Measurements from ENCODE around the gene ABHD2. TPM values are rescaled to one million over a fixed set of nuclear protein-coding genes. Genes with fewer than 3 reads are reported as not detected.

Gene ABHD2
- total and polyA plus RNA-seq, 11 donors: 8.6 to 243 (median 116) TPM

DNA sequence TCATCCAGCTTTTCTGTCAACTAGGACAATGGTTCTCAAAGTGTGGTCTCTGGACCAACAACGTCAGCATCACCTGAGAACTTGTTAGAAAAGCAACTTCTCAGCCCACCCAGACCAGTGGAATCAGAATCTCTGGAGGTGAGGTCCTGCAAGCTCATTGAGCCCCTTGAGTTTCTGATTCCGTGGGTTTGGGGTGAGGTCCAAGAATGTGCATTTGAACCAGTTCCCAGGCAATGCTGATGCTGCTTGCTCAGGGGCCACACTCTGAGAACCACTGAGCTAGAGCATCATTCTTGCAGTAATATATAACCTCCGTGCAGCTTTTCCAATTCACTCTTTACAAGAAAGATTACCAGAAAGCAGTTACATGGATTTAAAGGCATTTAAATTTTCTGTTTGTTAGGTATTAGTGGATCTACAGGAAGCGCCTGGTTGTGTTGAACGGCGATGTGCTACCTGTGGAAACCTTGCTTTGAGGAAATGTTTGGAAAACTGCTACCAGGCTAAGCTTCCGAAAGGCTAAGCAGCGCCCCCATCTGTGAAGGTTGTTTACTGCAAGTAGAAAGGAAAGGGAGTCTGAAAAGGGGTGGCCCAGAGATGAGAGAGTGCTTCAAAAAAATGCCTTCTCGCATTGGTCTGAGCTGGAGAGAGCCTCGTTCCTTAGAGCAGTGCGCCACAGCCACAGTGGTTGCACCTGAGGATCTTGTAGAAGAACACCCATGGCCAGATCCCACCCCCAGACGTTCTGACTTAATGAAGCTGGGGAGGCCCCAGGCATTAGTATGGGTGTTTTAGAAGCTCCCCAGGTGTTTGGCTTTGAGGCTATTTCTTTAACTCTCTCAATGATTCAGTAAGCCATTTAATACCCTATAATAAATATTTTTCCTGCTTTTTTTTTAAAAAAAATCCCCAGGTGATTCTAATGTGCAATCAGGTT is 83.1 kb downstream of the ABHD2 start:
- H3K27me3 ChIP-seq: no peaks in the 10 kb centered on the region
- H3K27ac ChIP-seq: no peak overlapping the region
- DNase-seq: peak in 3 of 5 donors; percentile 41 to 43 (median 42)
- peaks cover 3 to 54% (median 29%) of the 10 kb centered on the region in 12 donors for H3K4me1 ChIP-seq
- H3K4me3 ChIP-seq: no peak overlapping the region
- no peak for TF ChIP-seq POLR2A (IDR thresholded peaks at IDR 0.05)
- TF ChIP-seq, protein P1, sequence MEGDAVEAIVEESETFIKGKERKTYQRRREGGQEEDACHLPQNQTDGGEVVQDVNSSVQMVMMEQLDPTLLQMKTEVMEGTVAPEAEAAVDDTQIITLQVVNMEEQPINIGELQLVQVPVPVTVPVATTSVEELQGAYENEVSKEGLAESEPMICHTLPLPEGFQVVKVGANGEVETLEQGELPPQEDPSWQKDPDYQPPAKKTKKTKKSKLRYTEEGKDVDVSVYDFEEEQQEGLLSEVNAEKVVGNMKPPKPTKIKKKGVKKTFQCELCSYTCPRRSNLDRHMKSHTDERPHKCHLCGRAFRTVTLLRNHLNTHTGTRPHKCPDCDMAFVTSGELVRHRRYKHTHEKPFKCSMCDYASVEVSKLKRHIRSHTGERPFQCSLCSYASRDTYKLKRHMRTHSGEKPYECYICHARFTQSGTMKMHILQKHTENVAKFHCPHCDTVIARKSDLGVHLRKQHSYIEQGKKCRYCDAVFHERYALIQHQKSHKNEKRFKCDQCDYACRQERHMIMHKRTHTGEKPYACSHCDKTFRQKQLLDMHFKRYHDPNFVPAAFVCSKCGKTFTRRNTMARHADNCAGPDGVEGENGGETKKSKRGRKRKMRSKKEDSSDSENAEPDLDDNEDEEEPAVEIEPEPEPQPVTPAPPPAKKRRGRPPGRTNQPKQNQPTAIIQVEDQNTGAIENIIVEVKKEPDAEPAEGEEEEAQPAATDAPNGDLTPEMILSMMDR (IDR thresholded peaks at IDR 0.05): peak; percentile 39 to 72 (median 62)
- intact Hi-C loops (cut with DNase I): loop anchor here in 7 of 10 donors (5.0 to 10.0 kb wide), 5 partner anchors 34 to 277 kb away; partner anchors contain the start of genes HAPLN3 (in 3 of the 7) and ABHD2 (in 1 of the 7)
- H3K9me3 ChIP-seq: no peaks in the 10 kb centered on the region
- peaks cover 2 to 47% (median 26%) of the 10 kb centered on the region in 9 donors for H3K36me3 ChIP-seq
- ATAC-seq: no peak
- 60 to 65% (median 63%) methylated on average over 12 of the region's 12 CpGs for WGBS, 4 donors

DNA sequence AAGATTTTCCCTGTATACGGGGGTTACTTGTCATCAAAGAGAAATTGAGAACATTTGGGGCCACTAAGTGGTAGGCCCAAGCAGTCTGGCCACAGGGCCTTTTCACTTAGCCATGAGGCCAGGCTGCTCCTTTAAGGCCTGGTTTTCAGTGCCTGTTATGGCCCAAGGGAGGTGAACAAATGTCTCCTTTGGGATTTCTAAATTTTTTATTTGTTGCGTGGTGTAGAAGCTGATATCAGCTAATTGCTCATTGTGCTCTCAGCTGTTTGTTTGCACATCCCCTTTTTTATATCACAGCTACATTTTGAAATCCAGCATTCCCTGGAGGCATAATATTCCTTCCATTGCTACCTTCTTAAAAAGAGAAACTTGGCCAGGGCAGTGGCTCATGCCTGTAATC is 84.7 kb downstream of the ABHD2 start:
- H3K27ac ChIP-seq: peak overlapping the region in 7 of 12 donors; percentile 3 to 47 (median 24)
- H3K4me3 ChIP-seq: no peak overlapping the region
- peaks cover 2 to 59% (median 41%) of the 10 kb centered on the region in 9 donors for H3K36me3 ChIP-seq
- no peaks in the 10 kb centered on the region for H3K27me3 ChIP-seq
- ATAC-seq: no peak
- WGBS, 4 donors: 49 to 78% (median 68%) methylated on average over 2 of the region's 2 CpGs
- H3K4me1 ChIP-seq: peaks cover 0 to 49% (median 20%) of the 10 kb centered on the region in 12 donors
- no peak for DNase-seq
- intact Hi-C loops (cut with DNase I): loop anchor here in 7 of 10 donors (5.0 to 10.0 kb wide), 5 partner anchors 36 to 278 kb away; partner anchors contain the start of genes HAPLN3 (in 3 of the 7) and ABHD2 (in 1 of the 7)
- no peak for TF ChIP-seq POLR2A (IDR thresholded peaks at IDR 0.05)
- TF ChIP-seq, protein P1 (IDR thresholded peaks at IDR 0.05): no peak
- H3K9me3 ChIP-seq: no peaks in the 10 kb centered on the region

DNA sequence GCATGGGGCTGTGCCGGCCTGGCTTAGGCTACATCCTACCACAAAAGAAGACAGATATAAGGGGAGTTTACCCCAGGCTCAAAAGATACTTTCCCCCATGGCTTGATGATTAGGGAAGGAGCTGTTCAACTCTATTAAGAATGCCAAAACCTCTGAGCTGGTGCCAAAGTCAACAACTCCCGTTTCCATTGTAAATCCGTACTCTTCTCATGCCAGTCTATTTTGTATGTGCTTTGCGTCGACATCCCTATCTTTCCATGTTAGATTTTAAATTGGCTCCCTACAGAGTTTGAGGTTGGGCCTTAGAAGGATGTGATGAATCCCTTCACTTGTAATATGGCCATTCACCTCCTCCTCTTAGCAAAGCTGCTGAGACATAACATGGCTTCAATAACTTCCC is 86.2 kb downstream of the ABHD2 start:
- ATAC-seq (no peak), DNase-seq (no peak)
- no peak for TF ChIP-seq POLR2A (IDR thresholded peaks at IDR 0.05)
- TF ChIP-seq, protein P1 (IDR thresholded peaks at IDR 0.05): no peak
- Histone ChIP-seq H3K9me3 (no peaks in the 10 kb centered on the region), H3K36me3 (peaks cover 2 to 74% (median 56%) of the 10 kb centered on the region in 9 donors), H3K27ac (peak overlapping the region in 5 of 12 donors; percentile 12 to 25 (median 15)), H3K4me3 (no peak overlapping the region), H3K4me1 (peaks cover 0 to 49% (median 22%) of the 10 kb centered on the region in 12 donors), H3K27me3 (no peaks in the 10 kb centered on the region)
- 47 to 65% (median 57%) methylated on average over 5 of the region's 5 CpGs for WGBS, 4 donors
- intact Hi-C loops (cut with DNase I): loop anchor here in 7 of 10 donors (5.0 to 10.0 kb wide), 5 partner anchors 37 to 280 kb away; partner anchors contain the start of genes HAPLN3 (in 3 of the 7) and ABHD2 (in 1 of the 7)

All from heart left ventricle (tissue), 16 donors.